ENCODE data around the gene PCK1. TPM values are rescaled to one million over a fixed set of nuclear protein-coding genes. Genes with fewer than 3 reads are reported as not detected.

The PCK1 gene
- total and polyA plus RNA-seq, 2 of the 13 experiments (the other 11 are each of a cell fraction or from before 2014, with no cell fraction given), result 6.5 to 12.6 TPM

DNA sequence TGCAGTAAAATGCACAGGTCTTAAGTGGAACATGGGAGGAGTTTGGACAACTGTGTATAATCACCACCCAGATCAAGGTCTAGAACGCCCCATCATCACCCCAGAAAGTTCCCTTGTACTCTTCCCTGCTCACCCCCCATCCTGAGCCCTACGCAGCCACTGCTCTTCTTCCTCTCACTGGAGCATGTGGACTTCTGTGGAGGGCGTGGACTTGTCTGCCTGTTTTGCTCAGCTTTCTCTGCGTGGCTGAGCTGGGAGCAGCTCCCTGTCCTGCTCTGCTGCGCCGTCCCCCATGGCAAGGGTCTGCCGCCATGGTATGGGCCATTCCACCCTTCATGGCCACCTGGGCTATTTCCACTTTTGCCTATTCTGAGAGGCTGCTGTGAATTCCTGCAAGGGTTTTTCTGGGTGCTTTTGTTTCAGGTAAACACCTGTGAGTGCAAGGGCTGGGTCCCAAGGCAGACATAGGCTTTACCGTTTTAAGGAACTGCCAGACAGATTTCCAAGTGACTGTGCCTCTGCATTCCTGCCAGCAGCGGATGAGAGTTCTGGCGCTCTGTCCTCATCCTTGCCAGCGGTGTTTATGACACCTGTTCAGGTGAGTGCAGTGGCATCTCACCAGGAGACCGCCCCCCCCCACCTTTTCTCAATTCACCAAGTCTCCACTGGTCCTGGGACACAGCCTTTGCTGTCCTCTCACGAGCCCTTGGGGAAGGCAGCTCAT, 19.7 kb downstream of the PCK1 start (continued):
- no peak for TF ChIP-seq SRSF9 (IDR thresholded peaks at IDR 0.05; ENCODE audit: borderline replicate concordance, insufficient read depth, low read depth, low read length, poor library complexity, severe bottlenecking)
- TF ChIP-seq ZNF232 (CRISPR knock-in tag; IDR thresholded peaks at IDR 0.05; ENCODE audit: borderline replicate concordance), result no peak
- peak; percentile 0 for TF ChIP-seq TEAD3 (CRISPR knock-in tag; optimal IDR thresholded peaks at IDR 0.05; ENCODE audit: borderline replicate concordance)
- peak; percentile 54; the same call in 1 of the 2 replicates for TF ChIP-seq ZBTB38 (CRISPR knock-in tag; IDR thresholded peaks at IDR 0.05)
- no peak for TF ChIP-seq ZMYM4 (CRISPR knock-in tag; IDR thresholded peaks at IDR 0.05)
- TF ChIP-seq TFDP2 (CRISPR knock-in tag; IDR thresholded peaks at IDR 0.05), result no peak
- TF ChIP-seq ZFAT (CRISPR knock-in tag; conservative IDR thresholded peaks at IDR 0.05), result no peak
- 0 out of 2 replicates have a peak, but pooled peaks have one; percentile 27 for TF ChIP-seq NR2C2 (CRISPR knock-in tag; IDR thresholded peaks at IDR 0.05; ENCODE audit: borderline replicate concordance)
- no peak for TF ChIP-seq ZNF12 (CRISPR knock-in tag; IDR thresholded peaks at IDR 0.05)

- peaks cover 100% of the 10 kb centered on the region for H3K4me1 ChIP-seq (ENCODE audit: insufficient read depth, low read length)
- in situ Hi-C loops (cut with HindIII; ENCODE audit: extremely low pct_ligation_motif_present, low pct_unique_long_range_greater_than_20kb), result loop anchor here (10.0 kb wide), 1 partner anchor 197 kb away; no protein-coding TSS in a partner anchor
- CTCF ChIA-PET (ENCODE audit: low intra/inter-chr PET ratio, low total read pairs), result interaction anchor here (1.1 to 1.8 kb wide), 4 partner anchors 13 to 628 kb away, joined by 3 to 6 read pairs (median 3); no protein-coding TSS in a partner anchor
- no peak for FAIRE-seq
- peak overlapping the region in 1 of 3 experiments; percentile 30; a peak in 1 of 6 replicates for H3K4me3 ChIP-seq (replicated peaks in 1 of 3; ENCODE audit: insufficient read depth in 1 of 3, low read depth in 2 of 3, low read length in 3 of 3)
- BruUV-seq (replicated peaks), result no TSS peak
- no peaks in the 10 kb centered on the region for H4K20me1 ChIP-seq (ENCODE audit: insufficient read depth, low read length)
- H3K9ac ChIP-seq (ENCODE audit: insufficient read depth, low read depth, low read length), result no peak overlapping the region
- no peak overlapping the region for H2AFZ ChIP-seq (ENCODE audit: low read length)
- no peaks in the 10 kb centered on the region for H3K79me2 ChIP-seq (ENCODE audit: insufficient read depth, low read length)
- intact Hi-C loops (cut with micrococcal nuclease; ENCODE audit: unreplicated experiment), result no loop called here
- H3K4me2 ChIP-seq (ENCODE audit: low read depth, low read length), result peak overlapping the region; percentile 57
- peak; percentile 55 for ATAC-seq
- POLR2A ChIA-PET, result interaction anchor here (1.2 to 3.1 kb wide), 7 partner anchors 9 to 54 kb away, joined by 3 to 23 read pairs (median 10); partner anchors contain the start of gene PCK1
- H3K27me3 ChIP-seq (ENCODE audit: control insufficient read depth in 1 of 2, insufficient read depth in 2 of 2, low read length in 2 of 2), result peaks cover 0 to 1% of the 10 kb centered on the region in 2 experiments; a peak in 1 of 5 replicates
- DNase-seq (ENCODE audit: low spot score), result no peak
- H3K27ac ChIP-seq (ENCODE audit: extremely low read length, insufficient read depth, low read length), result peak overlapping the region; percentile 53
- H3K9me3 ChIP-seq (ENCODE audit: low read length), result no peaks in the 10 kb centered on the region
- 57% methylated on average over 14 of the region's 14 CpGs for WGBS (ENCODE audit: low lambda C conversion rate)
- H3K36me3 ChIP-seq (replicated peaks in 1 of 2; ENCODE audit: control insufficient read depth in 1 of 2, insufficient read depth in 2 of 2, low read length in 2 of 2), result no peaks in the 10 kb centered on the region
- no peak for TF ChIP-seq ZNF546 (CRISPR knock-in tag; conservative IDR thresholded peaks at IDR 0.05)
- TF ChIP-seq MEF2D (CRISPR knock-in tag; IDR thresholded peaks at IDR 0.05), result 0 out of 2 replicates have a peak, but pooled peaks have one; percentile 60
- no peak for TF ChIP-seq SP140L (CRISPR knock-in tag; IDR thresholded peaks at IDR 0.05; ENCODE audit: borderline replicate concordance)
- TF ChIP-seq ZNF431 (CRISPR knock-in tag; IDR thresholded peaks at IDR 0.05; ENCODE audit: borderline replicate concordance, low read depth), result 0 out of 2 replicates have a peak, but pooled peaks have one; percentile 34
- no peak for TF ChIP-seq STAT6 (CRISPR knock-in tag; IDR thresholded peaks at IDR 0.05; ENCODE audit: borderline replicate concordance)
- TF ChIP-seq EEA1 (CRISPR knock-in tag; IDR thresholded peaks at IDR 0.05; ENCODE audit: borderline replicate concordance), result peak; percentile 37; the same call in 1 of the 2 replicates
- TF ChIP-seq ZNF451 (CRISPR knock-in tag; IDR thresholded peaks at IDR 0.05), result 0 out of 2 replicates have a peak, but pooled peaks have one; percentile 66
Measured at GRCh38 chr20:57581202-57582028, 20.5 kb downstream of the PCK1 start.
